ENCODE measurements around the gene CRTAP. TPM values are rescaled to one million over a fixed set of nuclear protein-coding genes. Genes with fewer than 3 reads are reported as not detected.
"Not testable (repeated sequence)": the region's sequence is repeated elsewhere in the genome, so short reads cannot be mapped to it uniquely, and the experiment has no call there.

Gene CRTAP
- polyA plus RNA-seq, 3 donors, result 134 to 321 (median 317) TPM

DNA sequence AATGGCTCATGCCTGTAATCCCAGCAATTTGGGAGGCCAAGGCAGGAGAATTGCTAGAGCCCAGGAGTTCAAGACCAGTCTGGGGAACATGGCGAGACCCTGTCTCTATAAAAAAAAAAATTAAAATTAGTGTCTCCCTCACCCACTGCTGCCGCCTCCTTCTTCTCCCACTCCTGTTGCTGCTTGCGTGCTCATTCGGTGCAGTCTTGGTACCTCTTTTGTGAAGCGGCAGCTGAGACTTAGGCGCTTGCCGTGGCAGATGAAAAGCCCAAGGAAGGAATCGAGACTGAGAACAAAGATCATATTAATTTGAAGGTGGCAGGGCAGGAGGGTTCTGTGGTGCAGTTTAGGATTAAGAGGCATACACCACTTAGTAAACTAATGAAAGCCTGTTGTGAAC, 36.9 kb upstream of the CRTAP start:
- Histone ChIP-seq H3K9ac (ENCODE audit: insufficient read depth, low read length, poor library complexity, severe bottlenecking) (no peak overlapping the region), H3K4me3 (replicated peaks in 1 of 3; ENCODE audit: low read depth in 2 of 3, low read length in 3 of 3) (no peak overlapping the region), H3K36me3 (replicated peaks in 1 of 2; ENCODE audit: control insufficient read depth in 1 of 2, insufficient read depth in 2 of 2, low read length in 2 of 2) (peaks cover 8 to 36% of the 10 kb centered on the region in 2 donors), H4K20me1 (ENCODE audit: insufficient read depth, low read length) (peaks cover 94% of the 10 kb centered on the region), H3K27me3 (ENCODE audit: control insufficient read depth in 2 of 2, insufficient read depth in 2 of 2, low read length in 2 of 2) (no peaks in the 10 kb centered on the region), H3K9me3 (replicated peaks in 1 of 2; ENCODE audit: control insufficient read depth in 1 of 2, insufficient read depth in 1 of 2, low read length in 2 of 2) (no peaks in the 10 kb centered on the region), H3K27ac (ENCODE audit: low read depth in 1 of 2, low read length in 2 of 2) (peak overlapping the region in 1 of 2 donors; percentile 27), H3K4me1 (ENCODE audit: control insufficient read depth in 1 of 2, insufficient read depth in 2 of 2, low read length in 2 of 2) (peaks cover 17 to 20% of the 10 kb centered on the region in 2 donors), H2AFZ (ENCODE audit: insufficient read depth, low read depth, low read length, poor library complexity, severe bottlenecking) (no peak overlapping the region), H3K79me2 (ENCODE audit: insufficient read depth, low read length) (peaks cover 98% of the 10 kb centered on the region), H3K4me2 (replicated peaks; ENCODE audit: extremely low read depth, low read length, poor library complexity, severe bottlenecking) (no peak overlapping the region)
- H3K4me1 Mint-ChIP-seq, result peaks cover 27% of the 10 kb centered on the region
- no peak overlapping the region for H3K4me3 Mint-ChIP-seq
- peaks cover 0 to 2% (median 0%) of the 10 kb centered on the region in 7 donors for H3K9me3 Mint-ChIP-seq
- H3K36me3 Mint-ChIP-seq, result peaks cover 20 to 28% of the 10 kb centered on the region in 2 donors
- peak overlapping the region in 1 of 7 donors; percentile 82 for H3K27ac Mint-ChIP-seq
- DNase-seq, result no peak
- intact Hi-C loops (cut with micrococcal nuclease), result loop anchor here in 1 of 2 donors (5.0 kb wide), 1 partner anchor 130 kb away; no protein-coding TSS in a partner anchor
- WGBS (ENCODE audit: insufficient coverage), result 80% methylated on average over 1 of the region's 8 CpGs
- TF ChIP-seq, protein P1, sequence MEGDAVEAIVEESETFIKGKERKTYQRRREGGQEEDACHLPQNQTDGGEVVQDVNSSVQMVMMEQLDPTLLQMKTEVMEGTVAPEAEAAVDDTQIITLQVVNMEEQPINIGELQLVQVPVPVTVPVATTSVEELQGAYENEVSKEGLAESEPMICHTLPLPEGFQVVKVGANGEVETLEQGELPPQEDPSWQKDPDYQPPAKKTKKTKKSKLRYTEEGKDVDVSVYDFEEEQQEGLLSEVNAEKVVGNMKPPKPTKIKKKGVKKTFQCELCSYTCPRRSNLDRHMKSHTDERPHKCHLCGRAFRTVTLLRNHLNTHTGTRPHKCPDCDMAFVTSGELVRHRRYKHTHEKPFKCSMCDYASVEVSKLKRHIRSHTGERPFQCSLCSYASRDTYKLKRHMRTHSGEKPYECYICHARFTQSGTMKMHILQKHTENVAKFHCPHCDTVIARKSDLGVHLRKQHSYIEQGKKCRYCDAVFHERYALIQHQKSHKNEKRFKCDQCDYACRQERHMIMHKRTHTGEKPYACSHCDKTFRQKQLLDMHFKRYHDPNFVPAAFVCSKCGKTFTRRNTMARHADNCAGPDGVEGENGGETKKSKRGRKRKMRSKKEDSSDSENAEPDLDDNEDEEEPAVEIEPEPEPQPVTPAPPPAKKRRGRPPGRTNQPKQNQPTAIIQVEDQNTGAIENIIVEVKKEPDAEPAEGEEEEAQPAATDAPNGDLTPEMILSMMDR (IDR thresholded peaks at IDR 0.05), result no peak
- H3K27me3 Mint-ChIP-seq (ENCODE audit: low read depth in 3 of 3), result no peaks in the 10 kb centered on the region

DNA sequence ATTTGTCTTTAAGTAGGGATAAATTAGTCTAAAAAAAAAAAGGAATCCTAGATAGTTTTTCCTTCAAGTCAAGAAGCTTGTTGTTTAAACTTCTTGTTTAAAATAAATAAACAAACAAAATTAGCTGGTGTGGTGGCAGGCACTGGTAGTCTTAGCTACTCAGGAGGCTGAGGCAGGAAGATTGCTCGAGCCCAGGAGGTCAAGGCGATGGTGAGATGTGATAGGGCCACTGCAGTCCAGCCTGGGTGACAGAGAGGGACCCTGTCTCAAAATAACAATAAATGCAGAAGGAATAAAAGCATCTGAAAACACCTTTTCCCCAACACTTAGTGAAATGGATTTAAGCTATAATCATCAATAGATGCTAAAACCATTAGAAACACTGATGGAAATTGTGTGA, 35.8 kb upstream of the CRTAP start:
- Mint-ChIP-seq H3K36me3 (peaks cover 15 to 27% of the 10 kb centered on the region in 2 donors), H3K27ac (peak overlapping the region in 1 of 7 donors; percentile 42), H3K27me3 (ENCODE audit: low read depth in 3 of 3) (no peaks in the 10 kb centered on the region), H3K9me3 (peaks cover 0 to 2% (median 0%) of the 10 kb centered on the region in 7 donors), H3K4me3 (no peak overlapping the region), H3K4me1 (peaks cover 27% of the 10 kb centered on the region)
- WGBS (ENCODE audit: insufficient coverage), result no CpG with 5 or more reads among the region's 2 CpGs
- TF ChIP-seq, protein P1 (IDR thresholded peaks at IDR 0.05), result no peak
- Histone ChIP-seq H3K27ac (ENCODE audit: low read depth in 1 of 2, low read length in 2 of 2) (no peak overlapping the region), H2AFZ (ENCODE audit: insufficient read depth, low read depth, low read length, poor library complexity, severe bottlenecking) (no peak overlapping the region), H3K4me1 (ENCODE audit: control insufficient read depth in 1 of 2, insufficient read depth in 2 of 2, low read length in 2 of 2) (peaks cover 17 to 20% of the 10 kb centered on the region in 2 donors), H3K4me2 (replicated peaks; ENCODE audit: extremely low read depth, low read length, poor library complexity, severe bottlenecking) (no peak overlapping the region), H3K9ac (ENCODE audit: insufficient read depth, low read length, poor library complexity, severe bottlenecking) (no peak overlapping the region), H3K27me3 (ENCODE audit: control insufficient read depth in 2 of 2, insufficient read depth in 2 of 2, low read length in 2 of 2) (no peaks in the 10 kb centered on the region), H3K79me2 (ENCODE audit: insufficient read depth, low read length) (peaks cover 98% of the 10 kb centered on the region), H3K36me3 (replicated peaks in 1 of 2; ENCODE audit: control insufficient read depth in 1 of 2, insufficient read depth in 2 of 2, low read length in 2 of 2) (peaks cover 0 to 35% of the 10 kb centered on the region in 2 donors), H3K9me3 (replicated peaks in 1 of 2; ENCODE audit: control insufficient read depth in 1 of 2, insufficient read depth in 1 of 2, low read length in 2 of 2) (no peaks in the 10 kb centered on the region), H4K20me1 (ENCODE audit: insufficient read depth, low read length) (peaks cover 96% of the 10 kb centered on the region), H3K4me3 (replicated peaks in 1 of 3; ENCODE audit: low read depth in 2 of 3, low read length in 3 of 3) (no peak overlapping the region)
- intact Hi-C loops (cut with micrococcal nuclease), result loop anchor here in 1 of 2 donors (5.0 kb wide), 1 partner anchor 131 kb away; no protein-coding TSS in a partner anchor
- no peak for DNase-seq

DNA sequence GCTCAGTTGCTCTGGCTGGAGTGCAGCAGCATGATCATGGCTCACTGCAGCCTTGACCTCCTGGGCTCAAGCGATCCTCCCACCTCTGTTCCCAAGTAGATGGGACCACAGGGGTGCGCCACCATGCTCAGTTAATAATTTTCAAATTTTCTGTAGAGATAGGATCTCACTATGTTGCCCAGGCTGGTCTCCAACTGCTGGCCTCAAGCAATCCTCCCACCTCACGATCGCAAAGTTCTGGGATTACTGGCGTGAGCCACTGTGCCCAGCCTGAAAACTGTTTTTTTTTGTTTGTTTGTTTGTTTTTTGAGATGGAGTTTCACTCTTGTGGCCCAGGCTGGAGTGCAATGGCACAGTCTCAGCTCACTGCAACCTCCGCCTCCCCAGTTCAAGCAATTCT, 34.0 kb upstream of the CRTAP start:
- not testable (repeated sequence) for H3K27ac ChIP-seq (ENCODE audit: low read depth in 1 of 2, low read length in 2 of 2); H3K9me3 Mint-ChIP-seq; H3K27ac Mint-ChIP-seq; H3K9me3 ChIP-seq (replicated peaks in 1 of 2; ENCODE audit: control insufficient read depth in 1 of 2, insufficient read depth in 1 of 2, low read length in 2 of 2); H3K4me2 ChIP-seq (replicated peaks; ENCODE audit: extremely low read depth, low read length, poor library complexity, severe bottlenecking); H3K27me3 ChIP-seq (ENCODE audit: control insufficient read depth in 2 of 2, insufficient read depth in 2 of 2, low read length in 2 of 2); H3K27me3 Mint-ChIP-seq (ENCODE audit: low read depth in 3 of 3); H2AFZ ChIP-seq (ENCODE audit: insufficient read depth, low read depth, low read length, poor library complexity, severe bottlenecking); H3K9ac ChIP-seq (ENCODE audit: insufficient read depth, low read length, poor library complexity, severe bottlenecking); H3K4me3 Mint-ChIP-seq; H3K4me3 ChIP-seq (replicated peaks in 1 of 3; ENCODE audit: low read depth in 2 of 3, low read length in 3 of 3); DNase-seq
- no CpG with 5 or more reads among the region's 6 CpGs for WGBS (ENCODE audit: insufficient coverage)
- H3K36me3 ChIP-seq (replicated peaks in 1 of 2; ENCODE audit: control insufficient read depth in 1 of 2, insufficient read depth in 2 of 2, low read length in 2 of 2), result peaks cover 6 to 45% of the 10 kb centered on the region in 2 donors
- intact Hi-C loops (cut with micrococcal nuclease), result loop anchor here in 1 of 2 donors (5.0 kb wide), 1 partner anchor 133 kb away; no protein-coding TSS in a partner anchor
- Mint-ChIP-seq H3K4me1 (peaks cover 22% of the 10 kb centered on the region), H3K36me3 (peaks cover 19 to 30% of the 10 kb centered on the region in 2 donors)
- peaks cover 98% of the 10 kb centered on the region for H3K79me2 ChIP-seq (ENCODE audit: insufficient read depth, low read length)
- H4K20me1 ChIP-seq (ENCODE audit: insufficient read depth, low read length), result peaks cover 100% of the 10 kb centered on the region
- peaks cover 13 to 14% of the 10 kb centered on the region in 2 donors for H3K4me1 ChIP-seq (ENCODE audit: control insufficient read depth in 1 of 2, insufficient read depth in 2 of 2, low read length in 2 of 2)

All from CD14-positive monocyte (primary cell).